ENCODE results near the gene ADGRB3.

- TF ChIP-seq POLR2A (IDR thresholded peaks at IDR 0.05; ENCODE audit: low read length) (no peak), PHF8 (IDR thresholded peaks at IDR 0.05; ENCODE audit: borderline replicate concordance, low read depth) (no peak), EP300 (IDR thresholded peaks at IDR 0.05) (no peak)
- TF ChIP-seq, protein P1, sequence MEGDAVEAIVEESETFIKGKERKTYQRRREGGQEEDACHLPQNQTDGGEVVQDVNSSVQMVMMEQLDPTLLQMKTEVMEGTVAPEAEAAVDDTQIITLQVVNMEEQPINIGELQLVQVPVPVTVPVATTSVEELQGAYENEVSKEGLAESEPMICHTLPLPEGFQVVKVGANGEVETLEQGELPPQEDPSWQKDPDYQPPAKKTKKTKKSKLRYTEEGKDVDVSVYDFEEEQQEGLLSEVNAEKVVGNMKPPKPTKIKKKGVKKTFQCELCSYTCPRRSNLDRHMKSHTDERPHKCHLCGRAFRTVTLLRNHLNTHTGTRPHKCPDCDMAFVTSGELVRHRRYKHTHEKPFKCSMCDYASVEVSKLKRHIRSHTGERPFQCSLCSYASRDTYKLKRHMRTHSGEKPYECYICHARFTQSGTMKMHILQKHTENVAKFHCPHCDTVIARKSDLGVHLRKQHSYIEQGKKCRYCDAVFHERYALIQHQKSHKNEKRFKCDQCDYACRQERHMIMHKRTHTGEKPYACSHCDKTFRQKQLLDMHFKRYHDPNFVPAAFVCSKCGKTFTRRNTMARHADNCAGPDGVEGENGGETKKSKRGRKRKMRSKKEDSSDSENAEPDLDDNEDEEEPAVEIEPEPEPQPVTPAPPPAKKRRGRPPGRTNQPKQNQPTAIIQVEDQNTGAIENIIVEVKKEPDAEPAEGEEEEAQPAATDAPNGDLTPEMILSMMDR (IDR thresholded peaks at IDR 0.05): no peak
Observed at GRCh38 chr6:68975816-68976215, 340.7 kb downstream of the ADGRB3 start.

All from A549 (cell line).